IPS DF 4.7 (cell line): ENCODE measurements around the gene ATP8B1.

Experiments used
- DNase-seq: peaks from one replicate; pipeline ENCODE4 v3.0.0-alpha.2; 2013; ENCODE audit warnings: low spot score; ENCODE audit errors: extremely low read depth

ATP8B1 gene

GRCh38 chr18:57794951-57795728 is 8.0 kb downstream of the ATP8B1 start:
- DNase-seq: no peak

GRCh38 chr18:57793302-57793986 is 9.7 kb downstream of the ATP8B1 start:
- no peak for DNase-seq

GRCh38 chr18:57792631-57793301 is 10.3 kb downstream of the ATP8B1 start:
- DNase-seq: no peak

DNA sequence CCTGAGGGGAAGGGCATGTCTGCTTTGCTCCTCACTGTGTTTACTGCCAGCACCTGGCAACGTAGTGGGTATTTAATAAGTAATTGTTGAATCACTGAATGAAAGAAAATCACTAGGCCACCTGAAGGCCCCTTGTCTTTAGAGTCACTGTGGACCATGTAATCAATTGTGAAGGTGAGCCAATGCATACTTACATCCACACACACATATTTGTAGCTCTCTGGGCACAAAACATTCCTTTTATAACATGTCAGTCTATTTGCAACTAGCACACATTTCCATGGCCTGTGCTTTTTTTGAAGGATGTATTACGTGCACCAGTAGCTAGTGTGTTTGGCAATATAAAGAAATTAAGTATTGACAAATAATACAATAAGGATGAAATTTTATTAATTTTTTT is 11.2 kb downstream of the ATP8B1 start:
- no peak for DNase-seq

DNA sequence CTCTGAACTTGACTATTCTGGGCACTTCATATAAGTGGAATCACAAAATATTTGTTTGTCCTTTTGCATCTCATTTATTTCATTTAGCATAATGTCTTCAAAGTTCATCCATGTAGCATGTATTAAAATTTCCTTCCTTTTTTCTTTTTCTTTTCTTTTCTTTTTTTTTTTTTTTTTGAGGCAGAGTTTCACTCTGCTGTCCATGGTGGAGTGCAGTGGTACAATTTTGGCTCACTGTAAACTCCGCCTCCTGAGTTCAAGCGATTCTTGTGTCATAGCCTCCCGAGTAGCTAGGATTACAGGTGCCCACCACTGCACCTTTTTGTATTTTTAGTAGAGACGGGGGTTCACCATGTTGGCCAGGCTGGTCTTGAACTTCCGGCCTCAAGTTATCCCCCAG is 11.9 kb downstream of the ATP8B1 start:
- no peak for DNase-seq

- DNase-seq: no peak
These were observed 12.8 kb downstream of the ATP8B1 start for GRCh38 chr18:57790316-57790715.

- DNase-seq: no peak
These were observed 13.4 kb downstream of the ATP8B1 start for GRCh38 chr18:57789759-57790158.

GRCh38 chr18:57789090-57789489 is 14.0 kb downstream of the ATP8B1 start:
- no peak for DNase-seq

DNA sequence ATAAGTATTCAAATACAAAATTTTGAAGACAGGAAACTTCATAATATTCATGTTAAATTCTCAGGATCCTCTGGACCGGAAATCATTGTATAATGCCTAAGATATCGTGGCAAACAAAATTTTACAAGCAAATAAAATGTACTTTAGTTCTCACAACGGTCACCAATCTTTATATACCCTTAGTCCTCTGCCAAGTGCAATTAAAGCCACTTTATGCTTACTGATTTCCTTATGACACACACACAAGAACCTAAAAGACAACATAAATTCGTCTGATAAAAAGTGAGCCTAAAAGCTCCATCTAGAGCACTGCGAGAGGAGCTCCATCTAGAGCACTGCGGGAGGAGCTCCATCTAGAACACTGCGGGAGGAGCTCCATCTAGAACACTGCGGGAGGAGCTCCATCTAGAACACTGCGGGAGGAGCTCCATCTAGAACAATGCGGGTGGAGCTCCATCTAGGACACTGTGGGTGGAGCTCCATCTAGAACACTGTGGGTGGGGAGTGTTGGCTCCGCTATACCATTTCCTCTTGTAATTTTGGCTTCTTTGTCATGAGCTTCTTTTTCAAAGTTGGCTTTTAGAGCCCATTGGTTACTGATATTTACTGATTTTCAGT is 15.9 kb downstream of the ATP8B1 start:
- DNase-seq: no peak

- no peak for DNase-seq
These were observed 17.2 kb downstream of the ATP8B1 start for GRCh38 chr18:57785751-57786437.

- no peak for DNase-seq
These were observed 18.4 kb downstream of the ATP8B1 start for GRCh38 chr18:57784801-57785114.

GRCh38 chr18:57784034-57784800 is 18.9 kb downstream of the ATP8B1 start:
- no peak for DNase-seq

DNA sequence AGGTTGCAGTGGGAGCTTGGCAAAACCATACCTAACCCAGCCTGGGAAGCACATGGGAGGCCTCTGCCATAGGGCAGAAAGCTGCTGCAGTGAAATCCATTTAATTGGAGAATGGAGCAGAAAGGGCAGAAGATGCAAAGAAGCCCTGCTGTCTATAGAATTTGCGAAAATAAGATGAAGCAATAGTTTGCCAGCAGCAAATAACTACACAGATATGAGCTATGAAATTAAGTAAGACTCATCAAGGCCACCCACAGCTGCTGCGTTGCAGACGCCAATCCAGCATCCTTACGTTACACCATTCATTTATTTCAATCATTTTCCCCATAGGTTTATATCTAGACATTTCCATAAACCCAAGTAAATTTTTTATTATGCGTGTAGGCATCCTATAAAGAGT is 21.1 kb downstream of the ATP8B1 start:
- no peak for DNase-seq

DNA sequence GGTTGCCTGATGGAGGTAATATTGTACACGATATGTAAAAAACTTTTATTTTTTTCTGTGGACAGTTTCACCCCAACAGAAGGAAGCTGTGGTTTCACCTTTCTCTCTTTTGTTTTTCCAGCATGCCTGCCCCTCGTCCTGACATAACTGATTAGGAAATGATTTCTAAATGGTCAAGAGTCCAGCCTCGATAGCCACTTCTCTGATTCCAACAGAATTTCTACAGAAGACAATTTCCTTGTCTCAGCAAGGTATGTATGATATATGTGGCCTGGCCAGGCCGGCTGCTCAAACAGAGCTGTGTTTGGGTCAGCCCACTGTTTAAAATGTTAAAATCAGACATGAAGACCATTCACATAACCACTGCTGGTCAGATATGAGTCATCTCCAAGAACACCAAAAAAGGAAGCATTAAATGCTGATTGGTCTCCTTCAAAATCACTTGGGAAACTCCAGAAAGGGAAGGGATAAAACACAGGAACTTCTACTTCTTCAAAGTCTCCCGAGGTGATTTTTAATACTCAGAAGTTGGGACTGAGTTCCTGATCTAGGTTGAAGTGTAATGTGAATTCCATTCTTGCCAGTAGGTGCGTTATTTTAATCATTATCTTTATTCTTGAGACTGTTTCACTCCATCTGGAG is 22.3 kb downstream of the ATP8B1 start:
- no peak for DNase-seq

GRCh38 chr18:57780318-57780705 is 22.8 kb downstream of the ATP8B1 start:
- no peak for DNase-seq

- no peak for DNase-seq
These were observed 26.3 kb downstream of the ATP8B1 start for GRCh38 chr18:57776767-57777166.

DNA sequence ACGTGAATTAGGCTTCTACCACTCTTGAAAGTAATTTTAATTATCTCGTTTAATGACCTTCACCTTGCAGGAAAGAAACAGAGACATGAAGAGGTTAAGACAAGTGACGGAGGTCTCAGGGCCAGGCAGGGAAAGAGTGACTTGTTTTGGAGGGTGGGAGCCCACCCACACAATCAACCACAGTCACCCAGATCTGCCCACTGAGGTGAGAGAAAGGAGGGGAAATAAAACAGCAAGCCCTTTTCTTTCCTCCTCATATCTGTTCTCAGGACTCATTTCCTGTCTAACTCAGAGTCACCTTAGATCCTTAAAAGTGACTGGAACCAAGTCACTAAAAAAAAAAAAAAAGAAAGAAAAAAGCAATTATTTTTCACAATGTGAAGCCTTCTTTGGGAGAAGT is 26.8 kb downstream of the ATP8B1 start:
- DNase-seq: no peak

DNA sequence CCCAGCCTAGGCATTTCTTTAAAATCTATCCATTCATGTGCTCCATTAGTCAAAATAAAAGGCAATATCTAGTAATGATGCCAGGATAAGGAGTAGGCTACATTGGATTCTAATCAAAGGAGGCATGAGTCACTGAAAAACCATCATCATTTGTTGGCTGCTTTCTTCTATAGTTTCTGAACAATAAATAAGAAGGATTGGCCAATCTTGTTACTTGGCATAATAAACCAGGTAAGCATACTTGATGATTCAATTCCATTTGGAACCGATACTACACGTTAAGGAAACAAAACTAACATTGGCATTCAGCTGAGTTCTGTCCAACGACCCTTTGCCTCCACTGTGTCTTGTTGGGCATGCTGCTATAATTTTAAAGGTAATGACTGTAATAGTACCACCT is 27.2 kb downstream of the ATP8B1 start:
- DNase-seq: no peak

GRCh38 chr18:57772387-57772799 is 30.7 kb downstream of the ATP8B1 start:
- no peak for DNase-seq

DNA sequence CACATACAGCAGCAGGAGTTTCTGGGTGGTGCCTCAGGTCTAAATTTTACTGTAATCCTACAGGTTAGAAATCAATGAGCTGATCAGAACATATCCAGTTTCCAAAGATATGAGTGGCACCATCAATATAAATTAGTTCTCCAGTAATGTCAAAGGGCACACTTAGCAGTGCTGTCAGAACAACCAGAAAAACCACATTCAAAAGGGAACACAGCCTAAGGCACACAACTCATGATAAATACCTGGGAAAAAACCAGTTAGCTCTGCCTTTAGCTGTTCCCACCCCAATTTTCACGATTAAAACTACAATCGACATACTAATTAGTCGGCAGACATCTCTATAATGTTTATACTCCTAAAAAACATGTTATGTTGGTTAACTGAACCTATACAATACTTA is 31.5 kb downstream of the ATP8B1 start:
- no peak for DNase-seq
